GM06990 (cell line): ENCODE measurements around the gene BAIAP2L1.

ENCODE experiments used
- DNase-seq: peaks from one replicate; pipeline ENCODE4 v3.0.0-alpha.2; 2011; ENCODE audit not compliant: insufficient read length; ENCODE audit errors: extremely low read depth
- H3K27me3 ChIP-seq: replicated peaks from 2 replicates; pipeline ENCODE4 v1.6.0; 2011; ENCODE audit warnings: low read length; ENCODE audit not compliant: control insufficient read depth, insufficient read depth
- H3K36me3 ChIP-seq: 2 replicates; pipeline ENCODE4 v1.5.1; 2011; ENCODE audit warnings: low read length; ENCODE audit not compliant: control insufficient read depth, insufficient read depth
- H3K4me3 ChIP-seq: replicated peaks from 2 replicates; pipeline ENCODE4 v1.5.1; 2011; ENCODE audit warnings: low read depth, mild to moderate bottlenecking, control low read depth, low read length
- TF ChIP-seq, protein P1 (sequence below): IDR thresholded peaks from 2 replicates; pipeline ENCODE4 v1.5.1; 2011; ENCODE audit warnings: low read length, control low read depth, mild to moderate bottlenecking, inconsistent platforms; ENCODE audit not compliant: insufficient read depth, poor library complexity, severe bottlenecking

BAIAP2L1 gene

DNA sequence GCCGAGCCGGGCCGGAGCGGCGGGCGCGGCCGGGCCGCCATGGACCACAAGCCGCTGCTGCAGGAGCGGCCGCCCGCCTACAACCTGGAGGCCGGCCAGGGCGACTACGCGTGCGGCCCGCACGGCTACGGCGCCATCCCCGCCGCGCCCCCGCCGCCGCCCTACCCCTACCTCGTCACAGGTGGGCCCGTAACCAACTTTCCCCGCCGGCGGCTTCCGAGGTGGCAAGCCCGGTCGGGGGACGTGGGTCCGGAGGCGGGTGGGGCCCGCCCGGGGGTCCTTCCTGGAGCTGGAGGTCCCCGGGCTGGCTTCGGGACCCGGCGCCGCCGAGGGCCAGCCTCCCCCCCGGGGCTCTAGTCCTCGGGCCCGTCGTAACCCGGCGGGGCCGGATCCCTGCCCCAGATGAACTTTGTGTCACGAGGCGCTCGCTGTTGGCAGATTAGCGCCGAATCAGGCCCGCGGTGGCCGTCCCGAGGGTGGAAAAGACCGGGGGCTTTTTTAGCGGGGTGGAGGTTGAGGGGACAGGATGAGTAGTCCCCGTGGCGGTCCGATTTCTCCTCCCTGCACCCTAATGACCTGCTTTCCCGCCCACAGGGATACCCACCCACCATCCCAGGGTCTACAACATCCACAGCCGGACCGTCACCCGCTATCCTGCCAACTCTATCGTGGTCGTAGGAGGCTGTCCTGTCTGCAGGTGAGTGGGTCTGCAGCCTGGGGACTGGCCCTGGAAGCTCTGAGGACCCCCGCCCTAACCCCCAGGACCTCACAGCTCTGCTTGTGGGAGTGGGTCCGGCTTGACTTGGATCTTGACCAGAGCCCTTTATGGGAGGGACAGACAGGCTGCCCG is 118.9 kb downstream of the BAIAP2L1 start:
- peaks cover 1% of the 10 kb centered on the region for H3K36me3 ChIP-seq
- H3K4me3 ChIP-seq: peak overlapping the region; percentile 74
- no peaks in the 10 kb centered on the region for H3K27me3 ChIP-seq
- no peak for DNase-seq
- TF ChIP-seq, protein P1, sequence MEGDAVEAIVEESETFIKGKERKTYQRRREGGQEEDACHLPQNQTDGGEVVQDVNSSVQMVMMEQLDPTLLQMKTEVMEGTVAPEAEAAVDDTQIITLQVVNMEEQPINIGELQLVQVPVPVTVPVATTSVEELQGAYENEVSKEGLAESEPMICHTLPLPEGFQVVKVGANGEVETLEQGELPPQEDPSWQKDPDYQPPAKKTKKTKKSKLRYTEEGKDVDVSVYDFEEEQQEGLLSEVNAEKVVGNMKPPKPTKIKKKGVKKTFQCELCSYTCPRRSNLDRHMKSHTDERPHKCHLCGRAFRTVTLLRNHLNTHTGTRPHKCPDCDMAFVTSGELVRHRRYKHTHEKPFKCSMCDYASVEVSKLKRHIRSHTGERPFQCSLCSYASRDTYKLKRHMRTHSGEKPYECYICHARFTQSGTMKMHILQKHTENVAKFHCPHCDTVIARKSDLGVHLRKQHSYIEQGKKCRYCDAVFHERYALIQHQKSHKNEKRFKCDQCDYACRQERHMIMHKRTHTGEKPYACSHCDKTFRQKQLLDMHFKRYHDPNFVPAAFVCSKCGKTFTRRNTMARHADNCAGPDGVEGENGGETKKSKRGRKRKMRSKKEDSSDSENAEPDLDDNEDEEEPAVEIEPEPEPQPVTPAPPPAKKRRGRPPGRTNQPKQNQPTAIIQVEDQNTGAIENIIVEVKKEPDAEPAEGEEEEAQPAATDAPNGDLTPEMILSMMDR: no peak

DNA sequence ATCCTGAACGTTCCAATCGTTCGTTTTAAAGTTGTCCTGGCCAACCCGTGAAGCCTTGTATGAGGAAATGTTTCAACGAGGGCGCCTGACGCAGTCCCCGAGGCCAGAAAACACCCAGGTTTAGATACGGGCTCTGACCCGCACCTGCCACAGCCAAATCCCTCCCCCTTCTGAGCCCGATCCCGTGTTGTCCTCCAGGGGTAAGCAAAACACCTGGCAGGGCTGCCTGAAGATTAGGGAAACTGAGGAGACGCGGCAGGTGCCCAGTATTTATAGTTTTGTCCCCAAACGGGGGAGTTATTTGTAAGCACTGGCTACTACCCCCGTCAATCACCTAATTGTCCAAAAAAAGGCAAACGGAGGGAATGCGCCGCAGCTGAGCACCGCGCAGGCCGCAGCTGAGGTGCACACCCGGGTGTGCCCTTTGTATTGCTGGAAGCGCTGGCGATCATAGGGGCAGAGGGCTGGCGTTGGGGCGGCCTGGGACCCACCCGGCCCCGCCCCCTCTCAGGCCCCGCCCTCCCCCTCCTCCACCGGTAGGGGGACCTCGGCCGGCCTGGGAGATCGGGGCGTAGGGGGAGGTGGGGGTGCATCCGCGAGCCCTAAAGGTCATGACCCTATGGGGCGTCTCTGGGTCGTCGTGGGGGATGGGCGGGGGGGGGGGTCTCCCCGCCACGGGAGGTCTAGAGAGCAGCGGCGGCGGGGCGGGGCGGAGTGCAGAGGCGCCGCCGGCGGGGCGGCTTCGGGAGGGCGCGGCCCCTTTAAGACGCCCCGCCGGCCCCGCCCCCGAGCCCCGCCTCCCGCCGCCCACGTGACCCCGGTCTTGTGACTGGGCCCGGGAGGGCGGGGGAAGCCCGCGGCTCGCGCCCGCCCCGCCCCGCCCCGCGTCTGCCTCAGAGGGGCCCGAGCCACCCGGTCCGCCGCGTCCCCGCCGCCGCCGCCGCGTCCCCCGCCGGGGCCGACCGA is 119.8 kb downstream of the BAIAP2L1 start, which contains the start of gene BRI3:
BRI3 (plus strand) TSS at position 896 of the 966 bp plus-strand sequence. CDS start 110 bp downstream, outside the sequence.
- TF ChIP-seq, protein P1: peak; percentile 28
- DNase-seq: peak; percentile 91
- Histone ChIP-seq H3K4me3 (peak within 1 kb of the TSS; percentile 74), H3K36me3 (peaks cover 1% of the 10 kb centered on the region), H3K27me3 (no peaks in the 10 kb centered on the region)

DNA sequence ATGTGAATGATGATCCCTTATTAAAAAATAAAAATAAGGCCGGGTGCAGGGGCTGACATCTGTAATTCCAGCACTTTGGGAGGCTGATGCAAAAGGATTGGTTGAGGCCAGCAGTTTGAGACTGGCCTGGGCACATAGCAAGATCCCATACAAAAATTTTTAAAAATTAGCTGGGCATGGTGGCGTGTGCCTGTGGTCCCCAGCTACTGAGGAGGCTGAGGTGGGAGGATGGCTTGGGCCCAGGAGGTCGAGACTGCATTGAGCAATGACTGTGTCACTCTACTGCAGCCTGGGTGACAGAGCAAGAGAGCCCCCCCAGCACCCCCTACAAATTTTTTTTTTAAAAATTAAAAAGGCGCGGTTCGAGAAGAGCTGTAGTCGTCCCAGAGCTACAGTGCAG is 120.6 kb downstream of the BAIAP2L1 start:
- H3K27me3 ChIP-seq: no peaks in the 10 kb centered on the region
- DNase-seq: no peak
- H3K36me3 ChIP-seq: no peaks in the 10 kb centered on the region; the same call in 1 of the 2 replicates
- H3K4me3 ChIP-seq: peak overlapping the region; percentile 68
- TF ChIP-seq, protein P1: no peak

DNA sequence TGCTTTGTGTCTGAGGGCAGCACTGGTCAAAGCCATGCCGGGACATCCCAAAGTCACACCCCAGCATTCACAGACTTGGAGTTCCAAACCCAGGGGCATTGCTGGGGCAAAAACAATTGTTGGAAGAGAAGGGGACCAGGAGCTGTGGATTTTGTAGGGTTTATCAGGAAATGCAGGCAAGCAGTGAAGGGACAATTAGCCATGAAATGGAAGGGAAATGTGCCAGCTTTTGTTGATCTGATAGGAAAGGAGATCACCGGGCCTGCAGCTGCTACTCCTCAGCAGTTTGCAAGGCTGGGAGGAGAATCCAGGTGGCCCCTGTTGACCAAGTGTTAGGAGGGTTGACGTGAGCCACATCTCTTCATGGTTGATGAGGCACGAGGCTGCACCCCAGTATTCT is 122.0 kb downstream of the BAIAP2L1 start:
- Histone ChIP-seq H3K27me3 (no peaks in the 10 kb centered on the region), H3K4me3 (no peak overlapping the region), H3K36me3 (no peaks in the 10 kb centered on the region)
- no peak for DNase-seq
- TF ChIP-seq, protein P1: no peak

DNA sequence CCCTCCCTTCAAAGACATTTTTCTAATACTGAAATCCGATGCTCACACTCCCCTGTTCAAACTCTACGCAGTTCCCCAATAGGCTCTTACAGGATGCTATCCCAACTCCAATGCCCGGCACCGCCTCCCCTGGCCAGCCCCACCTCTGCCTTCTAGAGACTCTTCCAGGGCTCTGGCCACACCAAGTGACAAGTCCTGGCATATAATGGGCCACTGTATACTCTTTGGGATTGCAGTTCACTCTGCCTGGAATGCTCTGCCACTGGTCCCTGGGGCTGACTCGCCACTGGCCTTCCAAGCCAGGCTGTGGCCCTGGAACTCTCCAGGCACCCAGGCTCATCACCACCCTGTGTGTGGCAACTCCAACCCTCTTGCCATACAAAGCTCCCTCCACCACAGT is 122.5 kb downstream of the BAIAP2L1 start:
- DNase-seq: no peak
- H3K36me3 ChIP-seq: no peaks in the 10 kb centered on the region
- no peaks in the 10 kb centered on the region for H3K27me3 ChIP-seq
- TF ChIP-seq, protein P1: no peak
- H3K4me3 ChIP-seq: no peak overlapping the region
